Dermis microvascular lymphatic vessel endothelial cell (primary cell): Measurements from ENCODE around the gene SP6. TPM values are rescaled to one million over a fixed set of nuclear protein-coding genes. Genes with fewer than 3 reads are reported as not detected.

Experiments
- DNase-seq, 2 donors: peaks; one replicate each; pipeline versions ENCODE4 v3.0.0 to v3.0.0-alpha.2; 2010; ENCODE audit warnings: low read depth in 2 of 2
- total RNA-seq: library from RNA; depleted of rRNA; stranded (reverse); fragments of >200 nt; gene quantifications from 2 replicates; pipeline ENCODE4 v1.2.1, GENCODE V29; 2014

The SP6 gene
- total RNA-seq = 1.8 and 2.3 TPM in 2 replicates

GRCh38 chr17:47850692-47851573, at the start of gene SP6:
Gene SP6 (minus strand): TSS chr17:47851163. CDS start chr17:47848429, 2,734 bp downstream.
- peak; percentile 29 to 82 for DNase-seq

DNA sequence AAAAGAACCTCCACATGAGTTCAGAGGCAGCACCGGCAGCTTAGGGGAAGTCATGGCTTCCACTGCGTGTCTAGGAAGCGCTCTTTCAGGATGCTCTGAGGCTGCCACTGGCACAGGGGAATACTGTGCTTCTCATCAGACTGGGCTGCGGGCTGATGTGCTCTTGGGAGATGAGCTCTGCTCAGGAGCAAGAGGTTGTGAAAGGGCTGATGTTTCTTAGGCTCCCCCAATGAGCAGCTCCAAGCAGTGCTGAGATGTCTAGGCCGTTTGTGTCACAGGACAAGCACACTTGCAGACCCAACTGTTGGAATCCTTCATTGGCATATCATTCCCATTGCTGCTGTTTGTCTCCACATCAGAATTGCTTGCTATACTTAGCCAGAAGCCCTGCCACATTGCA, 48.7 kb upstream of the SP6 start:
- no peak for DNase-seq

GRCh38 chr17:47898241-47898640, 47.3 kb upstream of the SP6 start:
- no peak for DNase-seq

DNA sequence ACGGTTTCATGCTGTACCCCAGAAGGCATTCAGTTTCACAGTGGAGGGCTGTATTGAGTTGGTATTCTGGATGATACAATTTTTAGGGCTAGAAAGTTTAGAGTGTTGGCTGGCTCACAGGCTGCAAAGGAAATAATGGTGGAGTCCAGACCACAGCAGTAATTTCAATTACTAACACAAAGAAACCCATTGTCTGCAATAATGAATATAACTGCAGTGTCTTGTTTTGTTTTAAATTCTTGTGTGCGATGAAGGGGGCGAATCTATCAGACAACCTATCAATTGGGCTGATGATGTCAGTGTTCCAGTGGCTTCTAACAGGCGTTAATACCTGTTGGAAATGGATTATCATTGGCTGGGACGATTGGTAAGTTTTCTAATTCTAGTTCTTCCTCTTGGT, 46.6 kb upstream of the SP6 start:
- no peak for DNase-seq

- DNase-seq = no peak
Measured at GRCh38 chr17:47896672-47897490, 45.9 kb upstream of the SP6 start.

DNA sequence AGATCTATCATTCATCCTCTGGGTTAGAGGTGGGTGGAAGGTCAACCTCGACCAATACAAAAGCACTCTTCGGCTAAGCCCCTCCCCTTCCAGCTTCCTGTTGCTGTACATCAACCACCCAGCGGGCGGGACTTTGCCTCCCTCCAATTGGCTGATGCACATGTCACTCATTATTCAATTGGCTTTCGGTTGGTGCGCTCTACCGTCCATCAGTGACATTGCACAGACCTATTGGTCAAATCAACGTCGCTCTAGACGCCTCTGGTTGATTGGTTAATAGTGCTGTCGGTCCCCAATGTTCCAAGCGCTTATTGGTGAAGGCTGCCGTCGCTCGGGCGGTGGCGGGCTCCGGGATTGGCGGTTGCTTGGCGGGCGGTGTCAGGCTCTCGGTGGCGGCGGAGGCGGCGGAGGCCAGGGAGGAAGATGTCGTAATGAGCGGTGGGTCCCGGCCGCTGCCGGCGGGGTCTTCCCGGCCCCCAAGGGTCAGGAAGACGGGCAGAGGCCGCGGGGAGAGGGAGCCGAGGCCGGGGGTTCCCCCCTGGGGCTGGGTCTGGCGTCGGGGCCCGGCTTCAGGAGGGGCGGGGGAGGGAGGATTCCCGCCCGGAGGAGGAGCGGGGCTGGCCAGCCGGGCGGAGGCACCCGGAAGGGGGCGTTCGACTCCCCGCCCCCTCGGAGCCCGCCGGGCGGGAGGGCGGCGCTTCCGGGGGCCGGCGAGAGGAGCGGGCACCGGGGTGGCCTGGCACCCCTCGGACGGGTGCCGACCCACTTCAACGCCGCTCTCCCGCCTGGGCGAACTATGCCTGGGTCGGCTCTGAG, 45.1 kb upstream of the SP6 start, which contains the start of gene SP2:
SP2 (plus strand) TSS at position 381 of the 816 bp plus-strand sequence; CDS start at position 432, 51 bp downstream.
- DNase-seq = peak; percentile 100

DNA sequence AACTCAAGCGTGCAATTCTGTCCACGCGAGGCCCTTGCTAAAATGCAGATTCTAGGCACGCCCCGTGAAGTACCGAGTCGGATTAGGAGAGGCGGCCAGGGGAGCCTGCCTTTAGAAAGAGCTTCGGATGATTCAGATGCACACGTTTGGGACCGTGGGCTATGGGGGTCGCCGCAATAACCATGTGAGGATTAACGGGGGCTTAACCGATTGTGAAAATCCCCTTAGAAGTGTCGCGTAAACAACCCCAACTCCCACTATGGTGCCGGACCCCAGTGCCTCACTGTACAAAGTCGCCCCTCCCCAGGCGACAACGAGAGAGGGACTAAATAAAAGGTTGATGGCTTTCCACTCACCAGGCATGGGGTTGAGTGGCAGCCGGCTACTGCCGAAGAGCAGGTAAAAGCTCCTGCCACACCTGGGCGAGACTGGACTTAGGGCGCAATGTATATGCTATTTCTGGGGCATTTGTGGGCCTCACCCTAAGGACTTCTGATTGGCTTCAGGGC, 44.4 kb upstream of the SP6 start:
- DNase-seq = no peak

DNA sequence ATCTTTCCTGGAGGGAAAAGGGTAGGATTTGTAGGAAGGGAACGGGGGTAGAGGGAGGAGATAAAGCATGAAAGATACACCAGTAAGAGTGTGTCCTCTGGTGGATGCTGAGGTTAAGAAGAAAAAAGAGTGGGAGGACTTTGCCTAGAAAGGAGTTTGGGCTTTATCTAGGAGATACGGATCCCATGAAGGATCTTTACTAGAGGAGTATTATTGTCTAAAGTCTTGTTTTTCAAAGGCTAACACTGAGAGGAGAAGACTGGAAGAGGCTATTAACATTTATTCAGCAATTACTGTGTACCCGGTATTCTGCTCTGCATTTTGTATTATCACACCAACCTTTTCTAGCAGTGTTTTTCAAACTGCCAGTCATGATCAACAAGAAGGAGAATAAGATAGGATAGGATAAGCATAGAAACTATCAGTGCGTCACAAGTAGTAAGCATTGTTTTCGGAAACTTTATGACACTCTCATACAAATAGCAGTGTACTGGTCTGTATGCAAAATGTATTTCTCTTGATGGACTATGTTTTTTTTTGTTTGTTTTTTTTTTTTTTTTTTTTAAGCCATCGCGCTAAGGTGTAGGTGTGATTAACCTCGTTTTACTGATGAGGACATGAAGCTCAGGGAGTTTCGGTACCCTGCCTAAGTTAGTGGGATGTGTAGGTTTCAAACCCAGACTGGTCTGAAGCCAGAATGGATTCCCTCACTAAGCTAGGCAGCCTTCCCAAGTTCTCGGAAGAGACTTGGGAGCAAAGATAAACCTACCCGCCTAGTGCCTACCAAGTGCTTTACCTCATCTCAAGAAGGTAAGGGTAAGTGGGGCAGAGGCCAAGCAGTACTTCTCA, 43.8 kb upstream of the SP6 start:
- DNase-seq = no peak

- no peak for DNase-seq
Measured at GRCh38 chr17:47891545-47892088, 40.7 kb upstream of the SP6 start.

DNA sequence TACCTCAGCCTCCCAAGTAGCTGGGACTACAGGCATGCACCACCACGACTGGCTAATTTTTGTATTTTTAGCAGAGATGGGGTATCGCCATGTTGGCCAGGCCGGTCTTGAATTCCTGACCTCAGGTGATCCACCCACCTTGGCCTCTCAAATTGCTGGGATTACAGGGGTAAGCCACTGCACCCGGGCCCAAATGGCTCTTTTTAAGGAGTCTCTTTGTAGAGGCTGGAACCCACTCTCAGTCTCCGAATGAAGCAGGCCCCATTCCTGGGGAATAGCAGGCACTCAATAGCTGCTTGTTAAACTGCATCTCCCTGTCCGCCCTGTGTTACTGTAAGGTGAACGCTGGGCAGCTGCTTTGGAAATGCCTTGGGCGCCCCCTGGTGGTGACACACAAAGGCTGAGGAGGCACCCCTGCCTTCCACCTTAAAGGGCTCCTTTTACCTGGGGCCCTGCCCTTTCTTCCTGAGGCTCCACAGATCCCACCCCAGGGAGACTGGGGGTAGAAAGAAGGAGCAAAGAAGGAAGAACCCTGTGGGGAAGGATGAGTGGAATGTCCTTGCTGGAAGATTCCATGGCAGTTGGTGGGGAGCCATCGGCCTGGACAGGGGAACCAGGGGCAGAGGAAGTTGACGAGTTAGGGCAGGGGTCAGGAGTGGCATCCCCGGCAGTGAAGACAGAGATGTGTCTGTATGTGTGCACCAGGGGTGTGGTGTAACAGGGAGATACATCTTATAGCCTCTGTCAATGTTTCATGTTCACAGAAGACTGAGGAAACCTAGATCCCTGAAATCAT, 39.0 kb upstream of the SP6 start:
- peak; percentile 64 to 85 for DNase-seq

- DNase-seq = no peak
Measured at GRCh38 chr17:47888293-47888692, 37.3 kb upstream of the SP6 start.

DNA sequence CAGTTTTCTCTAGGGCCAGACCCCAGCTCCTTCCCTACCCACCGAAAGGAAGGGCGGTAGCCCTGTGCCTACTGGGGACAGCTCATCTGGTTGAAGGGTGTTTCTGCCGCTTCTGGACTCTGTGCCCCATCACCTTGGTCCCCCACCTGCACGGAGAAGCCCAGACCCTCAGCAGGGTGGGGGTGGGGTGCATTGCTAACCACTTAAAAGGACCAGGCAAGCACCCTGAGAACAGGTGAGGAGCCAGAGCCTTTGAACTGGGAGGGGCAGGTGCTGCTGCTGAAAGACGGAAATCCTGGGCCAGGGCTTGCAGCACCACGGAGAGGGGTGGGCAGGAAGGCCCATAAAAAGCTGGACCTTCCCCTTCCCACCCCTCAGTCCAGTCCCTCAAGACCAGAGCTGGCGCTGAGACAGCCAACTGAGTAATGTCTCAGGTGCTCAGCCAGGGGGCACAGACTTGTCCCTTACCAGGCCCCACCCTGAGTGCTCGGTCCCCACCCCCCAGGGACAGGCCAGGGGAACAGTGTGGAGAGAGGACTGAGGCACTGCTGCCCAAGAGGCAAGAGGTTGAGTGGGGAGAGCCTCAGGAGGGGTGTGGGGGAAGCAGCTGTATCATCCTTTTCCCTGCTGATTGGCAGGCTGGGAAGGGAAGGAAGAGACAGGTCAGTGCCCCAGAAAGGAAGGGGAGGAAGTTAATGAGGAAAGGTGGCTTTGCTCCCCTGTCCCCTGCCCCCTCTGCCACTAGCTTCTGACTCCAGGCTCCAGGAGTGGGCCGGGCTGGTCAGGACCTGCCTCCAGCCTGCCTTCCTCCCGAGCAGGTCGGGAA, 34.2 kb upstream of the SP6 start:
- no peak for DNase-seq

GRCh38 chr17:47884427-47884740, 33.4 kb upstream of the SP6 start:
- DNase-seq = no peak

DNA sequence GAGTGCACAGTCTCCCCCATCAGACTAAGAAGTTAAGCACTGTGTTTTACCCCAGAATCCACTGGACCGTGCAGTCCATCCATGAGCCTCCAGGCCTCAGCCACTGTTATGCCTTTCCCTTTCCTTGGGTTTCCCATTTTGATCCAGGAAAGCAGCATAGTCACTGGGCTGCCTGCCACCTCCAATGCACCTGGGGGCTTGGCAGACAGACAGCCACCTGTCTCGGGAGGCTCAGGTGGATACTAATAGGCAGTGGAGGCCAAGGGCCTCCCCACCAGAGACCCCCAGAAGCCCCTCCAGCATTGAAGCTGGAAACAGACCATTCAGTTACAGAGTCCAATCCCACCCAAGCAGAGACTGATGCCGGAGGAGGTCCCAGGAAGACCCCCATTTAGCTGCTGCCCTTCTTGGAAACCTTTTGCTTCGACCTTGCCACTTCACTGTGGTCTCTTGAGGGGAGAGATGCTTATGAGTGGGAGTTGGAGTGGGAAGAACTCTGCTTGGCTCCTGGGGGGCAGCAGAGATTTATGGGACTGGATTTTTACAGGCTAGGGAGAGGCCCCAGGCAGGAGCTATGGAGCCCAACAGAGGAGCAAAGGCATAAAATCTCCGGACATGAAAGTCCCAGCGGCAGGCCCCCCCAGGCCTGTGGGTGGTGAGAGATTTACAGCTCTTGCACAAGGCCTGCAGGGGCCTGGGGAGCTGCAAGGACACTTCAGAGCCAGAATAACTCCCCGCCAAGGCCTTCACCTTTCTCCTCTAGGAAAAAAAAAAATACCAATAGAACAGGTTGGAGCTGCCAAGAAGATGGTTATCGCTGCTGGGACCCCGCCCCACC, 32.8 kb upstream of the SP6 start:
- no peak for DNase-seq

- no peak for DNase-seq
Measured at GRCh38 chr17:47882695-47883588, 32.0 kb upstream of the SP6 start.

DNA sequence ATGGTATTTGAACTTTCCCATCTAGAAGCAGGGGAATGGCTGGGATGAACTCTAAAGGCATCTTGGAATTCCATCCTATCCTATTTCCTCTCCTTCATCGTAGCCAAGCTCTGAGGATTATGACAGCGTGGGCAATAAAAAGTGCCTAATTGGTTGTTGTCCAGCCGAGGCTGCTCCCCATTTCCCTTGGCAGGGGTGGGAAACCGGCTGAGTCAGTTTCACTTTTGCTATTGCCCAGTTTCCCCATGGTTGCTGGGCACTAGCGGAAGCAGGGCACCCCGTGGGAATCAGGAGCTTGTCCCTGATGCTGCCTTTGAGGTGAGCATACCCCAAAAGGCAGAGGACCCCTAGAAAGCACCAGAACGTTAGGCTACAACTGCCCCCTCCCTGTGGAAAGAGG, 31.3 kb upstream of the SP6 start:
- DNase-seq = peak; percentile 27 to 44
